ENCODE results near the gene TGFB1.

- TF ChIP-seq, protein P1, sequence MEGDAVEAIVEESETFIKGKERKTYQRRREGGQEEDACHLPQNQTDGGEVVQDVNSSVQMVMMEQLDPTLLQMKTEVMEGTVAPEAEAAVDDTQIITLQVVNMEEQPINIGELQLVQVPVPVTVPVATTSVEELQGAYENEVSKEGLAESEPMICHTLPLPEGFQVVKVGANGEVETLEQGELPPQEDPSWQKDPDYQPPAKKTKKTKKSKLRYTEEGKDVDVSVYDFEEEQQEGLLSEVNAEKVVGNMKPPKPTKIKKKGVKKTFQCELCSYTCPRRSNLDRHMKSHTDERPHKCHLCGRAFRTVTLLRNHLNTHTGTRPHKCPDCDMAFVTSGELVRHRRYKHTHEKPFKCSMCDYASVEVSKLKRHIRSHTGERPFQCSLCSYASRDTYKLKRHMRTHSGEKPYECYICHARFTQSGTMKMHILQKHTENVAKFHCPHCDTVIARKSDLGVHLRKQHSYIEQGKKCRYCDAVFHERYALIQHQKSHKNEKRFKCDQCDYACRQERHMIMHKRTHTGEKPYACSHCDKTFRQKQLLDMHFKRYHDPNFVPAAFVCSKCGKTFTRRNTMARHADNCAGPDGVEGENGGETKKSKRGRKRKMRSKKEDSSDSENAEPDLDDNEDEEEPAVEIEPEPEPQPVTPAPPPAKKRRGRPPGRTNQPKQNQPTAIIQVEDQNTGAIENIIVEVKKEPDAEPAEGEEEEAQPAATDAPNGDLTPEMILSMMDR (IDR thresholded peaks at IDR 0.05): no peak
- TF ChIP-seq, protein P2, sequence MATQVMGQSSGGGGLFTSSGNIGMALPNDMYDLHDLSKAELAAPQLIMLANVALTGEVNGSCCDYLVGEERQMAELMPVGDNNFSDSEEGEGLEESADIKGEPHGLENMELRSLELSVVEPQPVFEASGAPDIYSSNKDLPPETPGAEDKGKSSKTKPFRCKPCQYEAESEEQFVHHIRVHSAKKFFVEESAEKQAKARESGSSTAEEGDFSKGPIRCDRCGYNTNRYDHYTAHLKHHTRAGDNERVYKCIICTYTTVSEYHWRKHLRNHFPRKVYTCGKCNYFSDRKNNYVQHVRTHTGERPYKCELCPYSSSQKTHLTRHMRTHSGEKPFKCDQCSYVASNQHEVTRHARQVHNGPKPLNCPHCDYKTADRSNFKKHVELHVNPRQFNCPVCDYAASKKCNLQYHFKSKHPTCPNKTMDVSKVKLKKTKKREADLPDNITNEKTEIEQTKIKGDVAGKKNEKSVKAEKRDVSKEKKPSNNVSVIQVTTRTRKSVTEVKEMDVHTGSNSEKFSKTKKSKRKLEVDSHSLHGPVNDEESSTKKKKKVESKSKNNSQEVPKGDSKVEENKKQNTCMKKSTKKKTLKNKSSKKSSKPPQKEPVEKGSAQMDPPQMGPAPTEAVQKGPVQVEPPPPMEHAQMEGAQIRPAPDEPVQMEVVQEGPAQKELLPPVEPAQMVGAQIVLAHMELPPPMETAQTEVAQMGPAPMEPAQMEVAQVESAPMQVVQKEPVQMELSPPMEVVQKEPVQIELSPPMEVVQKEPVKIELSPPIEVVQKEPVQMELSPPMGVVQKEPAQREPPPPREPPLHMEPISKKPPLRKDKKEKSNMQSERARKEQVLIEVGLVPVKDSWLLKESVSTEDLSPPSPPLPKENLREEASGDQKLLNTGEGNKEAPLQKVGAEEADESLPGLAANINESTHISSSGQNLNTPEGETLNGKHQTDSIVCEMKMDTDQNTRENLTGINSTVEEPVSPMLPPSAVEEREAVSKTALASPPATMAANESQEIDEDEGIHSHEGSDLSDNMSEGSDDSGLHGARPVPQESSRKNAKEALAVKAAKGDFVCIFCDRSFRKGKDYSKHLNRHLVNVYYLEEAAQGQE (IDR thresholded peaks at IDR 0.05; ENCODE audit: insufficient read depth in 1 of 2, low read depth in 2 of 2, low read length in 1 of 2): no peak
- TF ChIP-seq POLR2AphosphoS5 (IDR thresholded peaks at IDR 0.05; ENCODE audit: low read depth, low read length) (no peak), SIN3A (IDR thresholded peaks at IDR 0.05; ENCODE audit: borderline replicate concordance, insufficient read depth, low read depth, low read length) (no peak), TCF7L2 (IDR thresholded peaks at IDR 0.05; ENCODE audit: low read depth, low read length) (no peak)
Measured at GRCh38 chr19:41386442-41386841, 32.7 kb upstream of the TGFB1 start.
